ENCODE measurements around the gene RNPS1.

DNA sequence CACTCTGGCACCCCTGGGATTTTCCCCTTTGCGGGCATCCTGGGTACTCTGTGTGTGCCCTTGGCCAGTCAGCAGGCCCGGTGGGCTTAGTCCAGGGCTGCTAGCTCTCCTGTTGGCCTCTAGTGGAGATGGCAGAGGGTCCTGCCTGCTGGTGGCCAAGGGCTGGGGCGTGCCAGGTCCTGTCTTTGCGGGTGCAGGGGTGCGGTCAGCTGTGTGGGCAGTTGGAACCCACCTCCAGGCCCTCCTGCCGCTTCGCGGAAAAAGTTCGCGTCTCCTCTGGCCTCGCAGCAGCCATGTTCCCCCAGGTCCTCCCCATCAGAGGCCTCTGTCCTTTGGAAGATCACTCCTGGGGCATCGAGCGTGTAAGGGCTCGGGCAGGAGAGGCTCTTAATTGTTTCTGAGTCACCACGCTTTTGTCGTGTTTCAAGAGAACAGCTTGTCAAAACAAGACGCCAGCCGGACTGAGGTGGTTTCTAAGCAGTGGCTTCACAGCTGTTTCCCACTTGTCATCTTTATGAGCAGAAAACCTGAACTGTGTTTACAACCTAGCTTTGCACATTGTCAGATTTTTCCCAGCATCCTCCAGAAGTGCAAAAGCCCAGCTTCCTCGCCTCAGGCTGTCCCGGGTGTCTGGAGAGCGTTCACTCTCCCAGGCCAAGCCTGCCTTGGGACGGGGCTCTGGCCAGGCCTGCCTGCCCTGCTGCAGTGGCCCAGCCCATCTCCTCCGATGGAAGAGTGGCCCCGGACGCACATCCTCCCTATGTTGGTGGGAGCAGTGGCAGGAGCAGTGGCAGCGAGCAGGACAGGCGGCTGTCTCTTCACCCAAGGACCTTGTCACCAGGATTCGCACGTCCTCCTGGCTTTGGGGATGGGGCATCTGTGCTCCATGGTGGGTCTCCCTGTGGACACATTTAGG, 36.7 kb downstream of the RNPS1 start:
- TF ChIP-seq EP300 (IDR thresholded peaks at IDR 0.05; ENCODE audit: borderline replicate concordance) (no peak), NFIC (IDR thresholded peaks at IDR 0.05) (no peak), RAD21 (IDR thresholded peaks at IDR 0.05; ENCODE audit: low read depth) (no peak), FOXM1 (IDR thresholded peaks at IDR 0.05; ENCODE audit: borderline replicate concordance, low read depth) (no peak), YY1 (IDR thresholded peaks at IDR 0.05; ENCODE audit: low read depth) (no peak), CREB1 (IDR thresholded peaks at IDR 0.05; ENCODE audit: low read depth) (no peak), TEAD4 (IDR thresholded peaks at IDR 0.05) (no peak), TAF1 (IDR thresholded peaks at IDR 0.05; ENCODE audit: low read depth) (no peak), CEBPB (IDR thresholded peaks at IDR 0.05) (no peak), TCF12 (IDR thresholded peaks at IDR 0.05; ENCODE audit: low read depth) (no peak)
- TF ChIP-seq, protein P1, sequence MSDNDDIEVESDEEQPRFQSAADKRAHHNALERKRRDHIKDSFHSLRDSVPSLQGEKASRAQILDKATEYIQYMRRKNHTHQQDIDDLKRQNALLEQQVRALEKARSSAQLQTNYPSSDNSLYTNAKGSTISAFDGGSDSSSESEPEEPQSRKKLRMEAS (IDR thresholded peaks at IDR 0.05): no peak
- TF ChIP-seq, protein P2, sequence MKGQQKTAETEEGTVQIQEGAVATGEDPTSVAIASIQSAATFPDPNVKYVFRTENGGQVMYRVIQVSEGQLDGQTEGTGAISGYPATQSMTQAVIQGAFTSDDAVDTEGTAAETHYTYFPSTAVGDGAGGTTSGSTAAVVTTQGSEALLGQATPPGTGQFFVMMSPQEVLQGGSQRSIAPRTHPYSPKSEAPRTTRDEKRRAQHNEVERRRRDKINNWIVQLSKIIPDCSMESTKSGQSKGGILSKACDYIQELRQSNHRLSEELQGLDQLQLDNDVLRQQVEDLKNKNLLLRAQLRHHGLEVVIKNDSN (IDR thresholded peaks at IDR 0.05): no peak
- TF ChIP-seq, protein P3, sequence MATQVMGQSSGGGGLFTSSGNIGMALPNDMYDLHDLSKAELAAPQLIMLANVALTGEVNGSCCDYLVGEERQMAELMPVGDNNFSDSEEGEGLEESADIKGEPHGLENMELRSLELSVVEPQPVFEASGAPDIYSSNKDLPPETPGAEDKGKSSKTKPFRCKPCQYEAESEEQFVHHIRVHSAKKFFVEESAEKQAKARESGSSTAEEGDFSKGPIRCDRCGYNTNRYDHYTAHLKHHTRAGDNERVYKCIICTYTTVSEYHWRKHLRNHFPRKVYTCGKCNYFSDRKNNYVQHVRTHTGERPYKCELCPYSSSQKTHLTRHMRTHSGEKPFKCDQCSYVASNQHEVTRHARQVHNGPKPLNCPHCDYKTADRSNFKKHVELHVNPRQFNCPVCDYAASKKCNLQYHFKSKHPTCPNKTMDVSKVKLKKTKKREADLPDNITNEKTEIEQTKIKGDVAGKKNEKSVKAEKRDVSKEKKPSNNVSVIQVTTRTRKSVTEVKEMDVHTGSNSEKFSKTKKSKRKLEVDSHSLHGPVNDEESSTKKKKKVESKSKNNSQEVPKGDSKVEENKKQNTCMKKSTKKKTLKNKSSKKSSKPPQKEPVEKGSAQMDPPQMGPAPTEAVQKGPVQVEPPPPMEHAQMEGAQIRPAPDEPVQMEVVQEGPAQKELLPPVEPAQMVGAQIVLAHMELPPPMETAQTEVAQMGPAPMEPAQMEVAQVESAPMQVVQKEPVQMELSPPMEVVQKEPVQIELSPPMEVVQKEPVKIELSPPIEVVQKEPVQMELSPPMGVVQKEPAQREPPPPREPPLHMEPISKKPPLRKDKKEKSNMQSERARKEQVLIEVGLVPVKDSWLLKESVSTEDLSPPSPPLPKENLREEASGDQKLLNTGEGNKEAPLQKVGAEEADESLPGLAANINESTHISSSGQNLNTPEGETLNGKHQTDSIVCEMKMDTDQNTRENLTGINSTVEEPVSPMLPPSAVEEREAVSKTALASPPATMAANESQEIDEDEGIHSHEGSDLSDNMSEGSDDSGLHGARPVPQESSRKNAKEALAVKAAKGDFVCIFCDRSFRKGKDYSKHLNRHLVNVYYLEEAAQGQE (IDR thresholded peaks at IDR 0.05; ENCODE audit: low read depth): no peak

All from Ishikawa (cell line).